Kidney epithelial cell (primary cell): ENCODE data around the gene EBPL. TPM values are rescaled to one million over a fixed set of nuclear protein-coding genes. Genes with fewer than 3 reads are reported as not detected.
"Not testable (repeated sequence)": the region's sequence is repeated elsewhere in the genome, so short reads cannot be mapped to it uniquely, and the experiment has no call there.

Source experiments
- DNase-seq: peaks from one replicate; pipeline ENCODE4 v3.0.0-alpha.2; 2010; ENCODE audit warnings: low read depth
- H3K27me3 ChIP-seq: 2 replicates; pipeline ENCODE4 v1.6.0; 2011; ENCODE audit warnings: low read length; ENCODE audit not compliant: control insufficient read depth, insufficient read depth
- H3K36me3 ChIP-seq: 2 replicates; pipeline ENCODE4 v1.5.1; 2011; ENCODE audit warnings: low read length; ENCODE audit not compliant: control insufficient read depth, insufficient read depth
- H3K4me3 ChIP-seq: 2 replicates; pipeline ENCODE4 v1.5.1; 2011; ENCODE audit warnings: low read depth, mild to moderate bottlenecking, control low read depth, low read length
- CTCF ChIP-seq: IDR thresholded peaks from 2 replicates; pipeline ENCODE4 v1.5.1; 2011; ENCODE audit warnings: mild to moderate bottlenecking, moderate library complexity, low read length, control low read depth, inconsistent platforms; ENCODE audit not compliant: insufficient read depth, poor library complexity, severe bottlenecking
- total RNA-seq: library from RNA; depleted of rRNA; stranded (reverse); fragments of >200 nt; gene quantifications from 2 replicates; pipeline ENCODE4 v1.2.3, GENCODE V29; 2015

EBPL gene
- total RNA-seq, 1 donor from 2014 or later: 67.2 TPM

GRCh38 chr13:49624229-49624628, 67.1 kb downstream of the EBPL start:
- DNase-seq: no peak
- no peaks in the 10 kb centered on the region for H3K36me3 ChIP-seq
- H3K27me3 ChIP-seq: no peaks in the 10 kb centered on the region
- TF ChIP-seq CTCF: no peak
- no peak overlapping the region for H3K4me3 ChIP-seq

- Histone ChIP-seq H3K36me3 (no peaks in the 10 kb centered on the region), H3K4me3 (no peak overlapping the region), H3K27me3 (no peaks in the 10 kb centered on the region)
- DNase-seq: no peak
- no peak for TF ChIP-seq CTCF
These were observed 68.9 kb downstream of the EBPL start for GRCh38 chr13:49622174-49622946.

- Histone ChIP-seq H3K27me3 (no peaks in the 10 kb centered on the region), H3K36me3 (no peaks in the 10 kb centered on the region), H3K4me3 (no peak overlapping the region)
- no peak for DNase-seq
- no peak for TF ChIP-seq CTCF
These were observed 71.1 kb downstream of the EBPL start for GRCh38 chr13:49620170-49620621.

GRCh38 chr13:49616676-49617065, 74.6 kb downstream of the EBPL start:
- H3K4me3 ChIP-seq: no peak overlapping the region
- DNase-seq: no peak
- H3K27me3 ChIP-seq: no peaks in the 10 kb centered on the region
- no peak for TF ChIP-seq CTCF
- H3K36me3 ChIP-seq: no peaks in the 10 kb centered on the region

- H3K27me3 ChIP-seq: no peaks in the 10 kb centered on the region
- no peak for DNase-seq
- TF ChIP-seq CTCF: no peak
- H3K4me3 ChIP-seq: no peak overlapping the region
- H3K36me3 ChIP-seq: no peaks in the 10 kb centered on the region
These were observed 75.2 kb downstream of the EBPL start for GRCh38 chr13:49615836-49616675.

- not testable (repeated sequence) for DNase-seq, H3K36me3 ChIP-seq, H3K4me3 ChIP-seq, H3K27me3 ChIP-seq
These were observed 79.2 kb downstream of the EBPL start for GRCh38 chr13:49612042-49612441.
